HG02763 (cell line): ENCODE data around the gene IPO13.

Experiments used
- ATAC-seq: cut with Tn5 transposase; IDR thresholded peaks from one replicate; pipeline ENCODE4 v1.9.1; 2021; ENCODE audit warnings: mild to moderate bottlenecking, moderate library complexity; ENCODE audit not compliant: unreplicated experiment

Gene IPO13

DNA sequence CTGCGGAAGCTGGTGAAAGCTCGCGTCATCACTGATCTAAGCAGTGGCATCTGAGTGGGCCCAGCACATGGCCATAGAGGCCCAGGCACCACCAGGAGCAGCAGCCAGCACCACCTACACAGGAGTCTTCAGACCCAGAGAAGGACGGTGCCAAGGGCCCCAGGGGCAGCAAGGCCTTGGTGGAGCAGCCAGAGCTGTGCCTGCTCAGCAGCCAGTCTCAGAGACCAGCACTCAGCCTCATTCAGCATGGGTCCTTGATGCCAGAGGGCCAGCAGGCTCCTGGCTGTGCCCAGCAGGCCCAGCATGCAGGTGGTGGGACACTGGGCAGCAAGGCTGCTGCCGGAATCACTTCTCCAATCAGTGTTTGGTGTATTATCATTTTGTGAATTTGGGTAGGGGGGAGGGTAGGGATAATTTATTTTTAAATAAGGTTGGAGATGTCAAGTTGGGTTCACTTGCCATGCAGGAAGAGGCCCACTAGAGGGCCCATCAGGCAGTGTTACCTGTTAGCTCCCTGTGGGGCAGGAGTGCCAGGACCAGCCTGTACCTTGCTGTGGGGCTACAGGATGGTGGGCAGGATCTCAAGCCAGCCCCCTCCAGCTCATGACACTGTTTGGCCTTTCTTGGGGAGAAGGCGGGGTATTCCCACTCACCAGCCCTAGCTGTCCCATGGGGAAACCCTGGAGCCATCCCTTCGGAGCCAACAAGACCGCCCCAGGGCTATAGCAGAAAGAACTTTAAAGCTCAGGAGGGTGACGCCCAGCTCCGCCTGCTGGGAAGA lies 16.4 kb upstream of the IPO13 start:
- ATAC-seq: no peak

DNA sequence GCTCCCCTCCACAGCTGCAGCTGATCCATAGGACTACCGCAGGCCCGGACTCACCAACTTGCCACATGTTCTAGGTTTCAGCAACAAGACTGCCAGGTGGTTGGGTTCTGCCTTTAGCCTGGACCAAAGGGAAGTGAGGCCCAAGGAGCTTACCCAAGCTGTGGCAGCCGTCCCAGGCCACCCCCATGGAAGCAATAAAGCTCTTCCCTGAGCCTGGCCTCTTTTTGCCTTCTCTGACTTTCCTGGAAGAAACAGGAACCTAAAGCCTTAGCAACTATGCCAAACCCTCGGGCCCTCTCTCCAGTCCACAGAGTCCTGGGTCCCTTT lies 15.8 kb upstream of the IPO13 start:
- ATAC-seq: no peak

DNA sequence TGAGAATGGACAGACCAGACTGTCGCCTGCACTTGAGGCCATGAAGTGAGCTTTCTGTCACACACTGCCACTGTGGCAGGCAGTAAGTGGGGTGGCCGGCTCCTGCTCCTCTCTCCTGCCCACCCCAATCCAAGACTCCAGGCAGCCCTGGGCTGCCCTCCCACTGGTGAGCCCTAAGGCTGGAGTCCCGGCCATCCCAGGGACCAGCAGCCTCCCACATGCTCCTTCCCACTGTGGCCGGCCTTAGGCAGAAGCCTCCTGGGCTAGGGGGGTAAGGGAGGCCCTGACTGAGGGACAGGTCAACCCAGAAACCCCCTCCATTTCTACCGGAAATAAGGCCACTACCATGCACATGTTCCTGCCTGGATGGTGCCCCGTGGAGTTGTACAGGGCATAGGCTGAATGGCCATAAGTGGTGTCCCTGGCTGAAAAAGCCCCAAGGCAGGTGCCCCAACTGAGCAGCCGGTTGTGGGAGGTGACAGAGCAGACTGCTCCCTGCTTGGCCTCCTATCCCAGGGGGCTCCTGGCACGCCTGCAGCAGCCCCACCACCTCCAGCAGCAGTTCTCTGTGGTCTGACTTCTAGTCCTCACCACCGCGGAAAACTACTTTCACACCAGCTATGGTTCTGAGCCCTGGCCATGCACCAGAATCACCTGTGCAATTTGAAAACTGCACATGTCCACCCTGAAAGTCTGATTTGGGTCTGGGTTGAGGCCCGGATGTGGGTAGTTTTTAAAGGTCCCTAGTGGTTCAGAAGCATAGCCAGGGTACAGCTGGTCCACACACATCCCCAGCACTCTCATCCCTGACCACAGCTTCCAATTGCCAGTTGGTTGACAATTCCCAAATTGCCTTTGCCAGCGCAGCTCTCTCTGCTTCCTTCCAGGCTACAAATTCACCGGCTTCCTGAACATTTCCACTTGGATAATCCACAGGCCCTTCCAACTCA lies 14.8 kb upstream of the IPO13 start:
- no peak for ATAC-seq

DNA sequence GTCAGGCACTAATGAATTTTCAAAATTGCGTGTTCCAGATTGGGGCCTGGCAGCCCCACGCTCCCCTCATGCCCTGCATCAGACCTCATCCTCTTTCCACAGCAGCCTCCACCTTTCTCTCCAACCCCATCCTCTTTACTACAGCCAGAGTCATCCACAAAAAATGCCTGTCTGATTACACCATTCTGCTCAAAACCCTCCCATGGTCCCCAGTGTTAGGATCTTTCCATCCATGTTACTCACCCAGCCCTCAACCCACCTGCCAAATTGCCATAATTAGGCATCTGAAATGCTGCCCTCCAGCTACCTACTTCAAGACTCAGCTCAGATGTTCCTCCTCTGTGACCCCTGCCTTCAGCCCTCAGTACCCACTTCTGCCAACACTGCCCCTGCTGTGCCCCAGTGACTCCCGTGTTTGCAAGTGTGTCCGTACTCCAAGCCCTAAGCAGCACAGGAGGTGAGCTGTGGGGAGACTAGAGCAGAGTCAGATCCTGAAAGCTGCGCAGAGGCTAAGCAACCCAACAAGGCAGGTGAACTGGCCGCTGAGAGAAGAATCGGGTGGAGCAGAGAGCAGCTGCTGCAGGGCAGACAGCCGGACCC lies 13.9 kb upstream of the IPO13 start:
- no peak for ATAC-seq

DNA sequence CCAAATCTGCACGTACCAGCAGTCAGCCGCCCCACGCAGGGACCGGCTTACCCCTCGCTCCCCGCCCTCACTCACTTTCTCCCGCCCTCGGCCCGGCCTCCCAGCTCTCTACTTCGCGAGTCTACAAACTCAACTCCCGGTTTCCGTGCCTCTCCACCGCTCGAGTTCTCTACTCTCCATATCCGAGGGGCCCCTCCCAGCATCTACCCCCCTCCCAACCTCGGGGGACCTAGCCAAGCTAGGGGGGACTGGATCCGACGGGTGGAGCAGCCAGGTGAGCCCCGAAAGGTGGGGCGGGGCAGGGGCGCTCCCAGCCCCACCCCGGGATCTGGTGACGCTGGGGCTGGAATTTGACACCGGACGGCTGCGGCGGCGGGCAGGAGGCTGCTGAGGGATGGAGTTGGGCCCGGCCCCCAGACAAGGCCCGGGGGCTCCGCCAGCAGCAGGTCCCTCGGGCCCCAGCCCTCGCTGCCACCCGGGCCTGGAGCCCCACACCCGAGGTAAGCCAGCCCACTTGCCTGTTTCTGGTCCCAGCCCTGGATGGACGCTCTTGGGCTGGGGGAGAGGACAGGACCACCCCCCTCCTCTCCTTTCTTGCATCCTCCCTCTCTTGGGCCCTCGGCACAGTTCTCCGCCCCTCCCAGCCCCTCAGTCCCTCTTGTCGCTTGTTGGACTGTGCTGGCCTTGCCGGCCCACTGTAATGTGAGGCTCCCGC lies 13.2 kb upstream of the IPO13 start, which contains the start of gene ARTN:
TSS of gene ARTN (plus strand) at position 416 of the 715 bp plus-strand sequence. CDS start 1,856 bp downstream, outside the sequence.
- no peak for ATAC-seq

DNA sequence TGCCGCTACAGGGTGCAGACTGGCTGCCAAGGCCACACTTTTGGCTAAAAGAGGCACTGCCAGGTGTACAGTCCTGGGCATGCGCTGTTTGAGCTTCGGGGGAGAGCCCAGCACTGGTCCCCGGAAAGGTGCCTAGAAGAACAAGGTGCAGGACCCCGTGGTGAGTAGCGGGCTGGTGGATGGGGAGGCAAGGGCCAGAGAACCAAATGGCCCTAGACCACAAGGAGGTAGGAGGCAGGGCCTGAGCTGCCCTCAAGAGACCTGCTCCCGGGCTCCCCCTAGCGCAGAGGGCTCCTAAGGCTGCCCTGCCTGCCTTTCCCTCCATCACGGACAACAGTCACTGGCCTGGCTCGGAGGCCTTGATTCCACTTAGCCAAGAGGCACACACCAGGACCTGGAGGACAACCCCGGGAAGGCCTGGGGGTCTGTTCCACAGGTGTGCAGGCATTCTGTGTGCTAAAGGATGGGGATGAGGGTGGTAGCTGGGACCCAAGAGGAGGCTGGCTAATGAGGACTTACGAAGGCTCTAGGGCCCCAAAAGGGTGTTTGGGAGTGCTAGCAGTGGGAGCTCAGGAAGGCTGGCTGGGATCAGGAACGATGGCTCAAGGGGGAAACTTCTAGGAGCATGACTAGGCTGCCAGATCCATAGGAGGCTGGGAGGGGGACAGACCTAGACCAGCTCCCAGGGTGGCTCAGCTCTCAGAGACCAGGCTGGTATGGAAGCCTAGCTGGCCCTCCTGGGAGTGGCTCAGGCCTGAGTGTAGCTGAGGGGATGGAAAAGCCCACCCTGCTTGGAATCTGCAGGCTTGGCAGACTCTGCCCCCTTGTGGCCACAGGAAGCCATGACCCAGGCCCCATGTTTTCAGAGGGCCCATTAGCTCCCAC lies 12.4 kb upstream of the IPO13 start:
- ATAC-seq: no peak

DNA sequence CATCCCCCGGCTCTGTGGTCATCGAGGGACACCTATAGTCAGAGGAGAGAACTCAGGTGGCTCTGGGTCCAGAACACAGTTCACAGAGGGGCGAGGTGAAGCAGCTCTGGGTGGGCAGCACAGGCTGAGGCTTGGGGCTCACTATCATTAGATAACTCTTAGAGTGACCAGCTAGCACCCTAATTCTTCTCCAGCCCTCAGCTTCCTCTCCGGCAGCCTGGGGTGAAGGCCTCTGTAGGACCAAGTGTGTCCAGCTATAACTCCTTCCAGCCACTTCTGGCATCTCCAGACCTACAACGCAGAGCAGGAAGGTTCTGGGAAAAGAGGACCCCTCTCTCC lies 11.8 kb upstream of the IPO13 start:
- no peak for ATAC-seq

DNA sequence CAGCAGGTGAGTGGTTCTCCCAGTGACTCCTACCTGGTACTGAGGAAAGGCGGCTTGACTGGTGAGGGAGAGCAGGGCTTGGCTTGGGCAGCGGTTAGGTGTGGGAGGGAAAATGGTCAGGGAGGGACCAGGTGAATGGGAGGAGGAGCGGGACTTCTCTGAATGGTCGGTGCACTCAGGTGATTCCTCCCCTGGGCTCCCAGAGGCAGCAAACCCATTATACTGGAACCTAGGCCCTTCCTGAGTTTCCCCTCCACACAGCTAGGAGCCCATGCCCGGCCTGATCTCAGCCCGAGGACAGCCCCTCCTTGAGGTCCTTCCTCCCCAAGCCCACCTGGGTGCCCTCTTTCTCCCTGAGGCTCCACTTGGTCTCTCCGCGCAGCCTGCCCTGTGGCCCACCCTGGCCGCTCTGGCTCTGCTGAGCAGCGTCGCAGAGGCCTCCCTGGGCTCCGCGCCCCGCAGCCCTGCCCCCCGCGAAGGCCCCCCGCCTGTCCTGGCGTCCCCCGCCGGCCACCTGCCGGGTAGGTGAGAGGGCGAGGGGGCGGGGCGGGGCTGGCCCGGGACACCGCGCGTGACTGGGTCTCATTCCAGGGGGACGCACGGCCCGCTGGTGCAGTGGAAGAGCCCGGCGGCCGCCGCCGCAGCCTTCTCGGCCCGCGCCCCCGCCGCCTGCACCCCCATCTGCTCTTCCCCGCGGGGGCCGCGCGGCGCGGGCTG lies 10.9 kb upstream of the IPO13 start:
- no peak for ATAC-seq

DNA sequence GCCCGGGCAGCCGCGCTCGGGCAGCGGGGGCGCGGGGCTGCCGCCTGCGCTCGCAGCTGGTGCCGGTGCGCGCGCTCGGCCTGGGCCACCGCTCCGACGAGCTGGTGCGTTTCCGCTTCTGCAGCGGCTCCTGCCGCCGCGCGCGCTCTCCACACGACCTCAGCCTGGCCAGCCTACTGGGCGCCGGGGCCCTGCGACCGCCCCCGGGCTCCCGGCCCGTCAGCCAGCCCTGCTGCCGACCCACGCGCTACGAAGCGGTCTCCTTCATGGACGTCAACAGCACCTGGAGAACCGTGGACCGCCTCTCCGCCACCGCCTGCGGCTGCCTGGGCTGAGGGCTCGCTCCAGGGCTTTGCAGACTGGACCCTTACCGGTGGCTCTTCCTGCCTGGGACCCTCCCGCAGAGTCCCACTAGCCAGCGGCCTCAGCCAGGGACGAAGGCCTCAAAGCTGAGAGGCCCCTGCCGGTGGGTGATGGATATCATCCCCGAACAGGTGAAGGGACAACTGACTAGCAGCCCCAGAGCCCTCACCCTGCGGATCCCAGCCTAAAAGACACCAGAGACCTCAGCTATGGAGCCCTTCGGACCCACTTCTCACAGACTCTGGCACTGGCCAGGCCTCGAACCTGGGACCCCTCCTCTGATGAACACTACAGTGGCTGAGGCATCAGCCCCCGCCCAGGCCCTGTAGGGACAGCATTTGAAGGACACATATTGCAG lies 10.2 kb upstream of the IPO13 start:
- ATAC-seq: no peak

DNA sequence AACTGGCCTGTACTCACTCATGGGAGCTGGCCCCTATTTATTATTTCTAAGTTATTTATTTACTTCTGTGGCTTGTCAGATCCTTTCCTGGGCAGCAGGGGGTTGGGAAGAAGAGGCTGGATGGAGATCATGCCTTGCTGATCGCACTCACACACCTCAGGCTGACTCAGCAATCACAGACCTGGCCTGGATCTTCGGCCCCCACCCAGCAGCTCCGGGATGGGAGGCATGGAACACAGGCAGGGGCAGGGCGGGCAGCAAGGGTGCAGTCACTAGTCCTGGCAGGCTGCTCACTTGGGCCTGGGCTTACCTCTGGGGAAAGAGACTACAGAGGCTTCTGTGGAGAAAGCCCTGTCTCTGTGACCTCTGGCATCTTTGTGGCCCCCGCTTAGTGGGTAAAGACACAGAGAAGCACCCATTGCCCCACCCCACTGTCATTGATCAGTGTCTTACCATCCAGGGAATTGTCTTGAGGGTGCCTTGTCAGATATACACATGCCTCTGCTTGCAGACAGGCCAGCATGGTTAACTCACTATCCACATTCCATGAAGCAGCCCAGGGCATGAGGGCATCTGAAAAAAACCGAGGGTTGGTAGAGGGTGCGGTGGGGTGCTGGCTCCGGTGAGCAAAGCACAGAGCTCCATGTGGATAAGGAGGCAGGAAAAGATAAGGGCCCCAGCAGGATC lies 9.4 kb upstream of the IPO13 start:
- ATAC-seq: no peak

DNA sequence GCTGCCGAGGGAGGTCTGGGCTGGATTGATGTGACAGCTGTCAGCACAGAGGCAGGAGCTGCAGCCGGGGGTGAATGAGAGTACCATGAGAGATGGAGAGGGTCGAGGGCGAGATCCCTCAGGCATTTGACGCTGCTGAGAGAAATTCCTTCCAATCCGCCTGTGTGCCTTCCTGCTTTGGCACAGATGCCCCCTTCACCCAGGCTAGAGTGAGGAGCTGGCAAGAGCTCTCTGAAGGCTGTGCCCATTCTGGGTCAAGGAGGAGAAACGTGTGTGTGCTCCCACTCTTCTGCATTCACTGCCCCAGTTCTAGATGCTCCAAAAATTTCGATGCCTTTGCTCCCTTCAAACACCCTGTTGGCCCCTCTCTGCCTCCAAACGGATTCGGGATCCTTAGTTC lies 8.4 kb upstream of the IPO13 start:
- no peak for ATAC-seq

DNA sequence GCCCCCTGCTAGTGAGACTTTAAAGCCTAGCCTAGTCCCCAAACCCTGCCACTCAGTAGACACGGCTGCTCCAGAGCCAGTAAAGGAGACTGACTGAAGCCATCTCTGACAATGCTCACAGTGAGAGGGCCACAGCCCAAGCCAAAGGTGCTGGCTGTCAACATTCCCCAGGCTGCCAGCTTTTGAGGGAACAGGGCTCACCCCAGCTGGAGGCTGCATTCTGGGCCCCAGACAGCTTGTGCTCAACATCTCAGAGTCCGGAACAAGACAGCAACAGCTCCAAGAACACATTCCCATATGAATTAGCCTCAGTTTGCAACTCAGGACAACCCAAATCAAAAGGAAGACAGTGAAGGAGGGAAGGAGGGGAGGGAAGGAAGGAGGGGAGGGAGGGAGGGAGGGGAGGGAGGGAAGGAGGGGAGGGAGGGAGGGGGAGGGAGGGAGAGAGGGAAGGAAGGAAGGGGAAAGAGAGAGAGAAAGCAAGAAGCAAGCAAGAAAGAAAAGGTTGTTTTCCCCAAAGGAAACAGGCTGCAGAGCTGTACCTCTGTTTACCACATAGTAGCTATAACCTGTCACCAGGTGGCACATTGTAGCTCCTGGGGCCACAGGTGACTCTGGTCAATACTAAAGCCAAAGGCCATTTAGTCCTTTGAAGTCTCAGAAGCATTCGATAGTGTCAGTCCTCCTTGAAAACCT lies 7.7 kb upstream of the IPO13 start:
- ATAC-seq: no peak

DNA sequence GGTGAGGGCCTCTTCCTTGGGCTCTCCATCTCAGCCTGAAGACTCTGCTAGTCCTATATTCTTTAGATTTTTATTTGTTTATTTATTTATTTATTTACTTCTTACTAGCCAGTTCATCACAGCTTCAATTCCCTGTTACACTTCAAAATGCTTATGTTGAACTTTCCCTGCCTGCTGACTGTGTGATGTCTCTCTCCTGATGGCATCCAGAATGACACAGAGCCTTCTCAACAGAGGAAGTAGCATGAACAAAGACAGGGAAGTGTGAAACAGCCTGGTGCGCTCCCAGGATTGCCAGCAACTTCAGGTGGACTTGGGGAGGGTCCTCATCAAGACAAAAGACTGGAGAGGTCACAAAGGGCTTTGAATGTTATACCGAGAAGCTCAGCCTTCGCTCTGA lies 4.3 kb upstream of the IPO13 start:
- ATAC-seq: no peak

DNA sequence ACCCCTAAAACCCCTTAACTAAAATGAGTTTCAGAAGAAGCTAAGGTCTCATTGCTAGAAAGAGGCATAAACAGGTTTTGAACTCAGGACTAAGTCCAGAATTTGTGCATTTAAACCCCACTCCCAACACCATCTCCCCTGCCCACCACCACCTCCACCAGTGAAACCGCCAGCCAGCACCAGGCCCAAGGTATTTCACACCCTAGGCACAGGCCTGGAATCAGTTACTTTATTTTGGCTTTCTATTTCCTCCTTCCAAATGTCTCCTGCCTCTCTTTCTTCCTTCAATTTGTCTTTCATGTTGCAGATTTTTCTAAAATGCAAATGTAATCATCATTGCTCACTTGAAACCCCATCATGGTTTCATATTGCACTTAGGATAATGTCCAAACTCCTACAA lies 1.9 kb upstream of the IPO13 start:
- no peak for ATAC-seq

DNA sequence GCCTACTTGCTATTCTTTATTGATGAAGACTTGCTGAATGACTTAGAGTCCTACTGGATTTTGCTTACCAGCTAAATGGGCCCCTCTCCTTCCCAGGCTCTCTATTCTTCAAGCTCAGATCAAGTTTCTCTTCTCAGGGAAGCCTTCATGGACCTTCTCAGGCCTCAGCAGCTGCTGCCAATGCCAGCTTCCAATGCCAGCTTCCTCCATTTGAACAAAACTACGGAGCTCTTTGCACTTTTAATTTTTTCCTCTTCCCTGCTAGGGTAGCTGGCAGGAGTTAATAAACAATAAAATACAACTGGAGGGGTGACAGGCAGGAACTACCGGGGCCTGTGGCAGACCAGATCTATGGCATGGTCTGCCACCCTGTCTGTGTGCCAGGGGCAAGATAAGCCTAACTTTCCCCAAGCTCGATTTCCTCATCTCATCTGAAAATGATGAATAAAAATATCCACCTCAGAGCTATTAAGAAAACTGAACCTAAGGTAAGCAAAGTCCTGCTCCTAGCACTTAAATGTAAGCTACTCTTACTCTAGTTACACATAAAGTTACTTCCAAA lies 995 bp upstream of the IPO13 start:
- ATAC-seq: no peak

DNA sequence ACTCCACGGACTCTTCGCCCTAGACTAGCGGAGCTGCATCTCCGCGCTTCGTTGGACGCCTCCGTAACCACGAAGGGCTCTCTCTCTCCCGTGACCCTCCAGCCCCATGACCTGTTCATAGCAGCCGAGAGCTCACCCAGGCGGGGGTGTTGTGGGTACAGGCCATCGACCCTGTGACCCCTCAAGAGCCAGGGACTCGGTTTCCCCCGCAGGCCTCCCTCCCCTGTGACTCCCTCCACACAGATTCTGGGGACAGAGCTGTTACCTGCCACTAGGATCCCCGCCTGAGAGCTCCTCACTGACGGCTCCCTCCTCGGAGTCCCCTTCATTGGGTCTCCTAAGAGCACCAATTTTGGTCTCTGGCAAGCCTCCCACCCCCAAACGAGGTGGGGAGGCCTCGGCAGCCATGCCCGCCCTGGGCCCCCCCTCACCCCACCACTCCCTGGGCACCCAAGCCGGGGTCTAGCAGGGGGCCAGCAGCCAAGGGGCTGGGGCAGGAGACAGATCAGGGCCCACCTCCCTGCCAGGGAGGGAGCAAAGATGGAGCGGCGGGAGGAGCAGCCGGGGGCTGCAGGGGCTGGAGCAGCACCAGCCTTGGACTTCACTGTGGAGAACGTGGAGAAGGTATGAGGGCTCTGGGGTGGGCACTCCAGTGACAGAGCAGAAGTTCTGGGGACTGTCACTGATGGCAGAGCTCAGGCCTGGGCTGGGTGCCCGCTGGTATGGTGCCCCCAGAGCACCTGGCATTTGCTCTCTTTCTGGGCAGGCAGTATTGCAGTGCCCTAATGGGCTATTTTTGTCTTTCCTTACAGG lies 517 bp downstream of the IPO13 start:
- ATAC-seq: no peak
